Measurements from ENCODE around the gene SLC15A4.

SLC15A4 gene

DNA sequence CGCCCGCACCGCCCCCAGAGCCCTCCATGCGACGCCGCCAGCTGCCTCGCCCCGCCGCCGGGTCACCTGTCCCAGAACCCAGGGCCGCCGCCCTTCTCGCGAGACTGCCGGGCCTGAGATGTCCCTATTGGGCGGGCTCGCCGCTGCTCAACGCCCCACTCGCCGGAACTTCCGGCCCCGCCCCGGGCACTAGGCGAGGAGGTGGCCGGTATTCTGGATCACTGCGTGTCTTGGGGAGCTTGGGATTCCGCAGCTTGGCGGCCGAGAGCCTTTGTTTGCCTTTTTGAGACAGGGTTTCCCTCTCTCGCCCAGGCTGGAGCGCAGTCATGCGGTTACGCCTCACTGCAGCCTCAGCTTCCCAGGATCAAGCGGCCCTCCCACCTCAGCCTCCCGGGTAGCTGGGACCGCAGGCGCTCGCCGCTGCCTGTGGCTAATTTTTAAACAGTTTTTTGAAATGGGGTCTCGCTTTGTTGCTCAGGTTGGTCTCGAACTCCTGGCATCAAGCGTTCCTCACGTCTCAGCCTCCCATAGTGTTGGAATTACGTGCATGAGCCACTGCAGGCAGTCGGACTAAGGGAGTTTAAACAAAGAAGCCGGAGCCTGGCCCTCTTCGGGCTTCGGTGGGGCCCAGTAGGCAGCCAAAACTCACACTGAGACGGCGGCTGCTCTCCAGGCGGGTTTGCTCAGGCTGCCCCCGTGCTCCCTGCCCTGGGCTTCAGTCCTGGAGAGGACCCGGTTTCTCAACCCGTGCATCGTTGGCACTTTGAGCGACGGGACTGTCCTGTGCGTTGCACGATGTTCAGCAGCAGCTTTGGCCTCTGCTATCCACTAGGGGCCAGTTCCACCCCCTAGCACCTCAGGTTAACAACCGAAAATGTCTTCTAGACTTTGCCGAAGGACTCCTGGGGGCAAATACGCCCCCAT lies at the start of gene SLC15A4:
Gene SLC15A4, minus strand, starts transcription at position 43 of the 924 bp plus-strand sequence. Its CDS starts 15 bp downstream, at position 28.
- peak; percentile 82 for TF ChIP-seq POLR2A (IDR thresholded peaks at IDR 0.05; ENCODE audit: low read depth, low read length)
- FAIRE-seq (no peak), DNase-seq (ENCODE audit: insufficient read length, low spot score) (peak; percentile 98)

DNA sequence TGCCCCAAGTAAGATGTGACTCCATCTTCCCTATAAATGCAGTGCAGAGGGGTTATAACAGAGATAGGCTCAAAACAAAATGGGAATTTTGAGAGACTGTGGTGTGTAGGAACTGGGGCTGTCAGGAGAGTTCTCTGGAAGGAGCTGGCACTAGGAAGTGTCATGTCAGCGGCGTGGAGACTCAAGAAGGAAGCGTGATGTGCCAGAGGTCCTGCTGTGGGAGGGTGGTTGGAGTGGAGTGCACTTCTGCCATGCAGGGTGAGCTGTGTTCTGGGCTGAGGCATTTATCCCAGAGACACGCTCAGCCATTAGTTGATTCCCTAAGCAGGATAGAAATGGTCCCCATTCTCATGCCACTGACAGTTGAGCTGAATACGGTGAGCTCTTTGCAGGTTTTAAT lies 48.5 kb upstream of the SLC15A4 start:
- no peak for FAIRE-seq
- no peak for TF ChIP-seq POLR2A (IDR thresholded peaks at IDR 0.05; ENCODE audit: low read depth, low read length)

DNA sequence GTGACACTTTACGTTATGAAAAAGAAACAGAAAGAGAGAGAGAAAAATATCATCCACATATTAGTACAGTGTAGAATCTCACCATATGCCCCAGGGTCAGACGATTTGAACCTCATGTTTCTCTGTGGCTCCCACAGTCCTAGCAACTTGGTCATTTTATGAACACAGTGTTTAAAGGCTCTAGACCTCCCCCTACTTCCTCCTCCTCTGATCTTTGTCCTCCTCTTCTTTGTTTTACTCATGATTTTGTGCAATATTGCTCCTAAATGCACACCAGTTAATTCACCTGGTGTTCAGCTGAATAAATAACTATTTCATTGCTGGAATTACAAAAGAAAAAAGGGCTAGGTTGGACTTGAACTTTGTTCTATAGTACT lies 47.7 kb upstream of the SLC15A4 start:
- no peak for TF ChIP-seq POLR2A (IDR thresholded peaks at IDR 0.05; ENCODE audit: low read depth, low read length)
- FAIRE-seq (no peak), DNase-seq (ENCODE audit: insufficient read length, low spot score) (no peak)

More for the DNA sequence above, 48.5 kb upstream of the SLC15A4 start:
- no peak for DNase-seq (ENCODE audit: insufficient read length, low spot score)

DNA sequence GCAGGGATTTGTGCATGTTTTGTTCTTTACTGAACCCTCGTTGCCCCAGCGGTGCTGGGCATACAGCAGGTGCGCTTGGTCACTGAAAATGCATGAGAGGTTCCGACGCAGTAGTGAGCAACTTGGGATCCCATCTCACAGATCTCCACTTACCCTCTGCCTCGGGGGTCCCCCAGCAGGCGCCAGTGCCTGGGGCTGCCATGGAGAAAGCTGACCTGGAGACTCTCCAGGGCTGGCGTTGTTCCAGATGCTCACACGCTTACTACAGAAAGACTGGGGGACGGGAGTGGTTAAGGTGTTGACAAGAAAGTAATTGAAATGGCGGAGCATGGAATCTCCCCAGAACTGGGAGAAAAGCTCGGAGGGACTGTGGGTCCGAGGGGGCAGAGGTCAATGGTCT lies 43.7 kb upstream of the SLC15A4 start:
- TF ChIP-seq POLR2A (IDR thresholded peaks at IDR 0.05; ENCODE audit: low read depth, low read length), result no peak
- FAIRE-seq, result no peak

DNA sequence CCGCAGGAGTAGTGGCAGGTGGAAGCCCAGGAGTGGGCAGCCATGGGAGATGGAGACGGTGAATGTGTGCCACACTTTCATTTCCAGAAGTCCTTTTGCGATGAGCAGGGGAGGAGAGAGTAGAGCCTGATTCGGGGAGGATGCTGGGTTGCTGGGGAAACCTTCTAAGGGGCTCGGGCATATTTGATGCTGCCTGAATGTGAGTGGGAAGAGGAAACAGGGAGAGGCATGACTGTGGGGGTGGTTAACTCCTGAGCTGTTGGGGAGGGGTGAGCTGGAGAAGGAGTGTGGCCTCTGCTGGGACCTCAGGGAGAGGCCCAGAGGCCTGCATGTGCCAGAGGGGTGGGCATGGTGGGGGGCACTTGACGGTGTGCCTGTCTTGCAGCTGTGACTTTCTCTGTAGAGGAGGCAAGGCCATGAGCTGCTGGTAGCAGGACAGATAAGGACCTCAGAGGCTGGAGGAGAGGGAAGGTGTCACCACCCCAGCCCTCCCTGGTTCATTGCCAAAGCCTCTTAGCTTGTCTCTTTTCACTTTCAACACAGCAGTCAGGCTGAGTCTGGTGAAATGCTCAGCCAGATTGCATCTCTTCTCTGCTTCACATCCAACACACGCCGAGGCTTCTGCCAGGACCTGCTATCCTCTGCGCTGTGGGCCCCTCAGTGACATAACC lies 40.9 kb upstream of the SLC15A4 start:
- no peak for TF ChIP-seq POLR2A (IDR thresholded peaks at IDR 0.05; ENCODE audit: low read depth, low read length)
- DNase-seq (ENCODE audit: insufficient read length, low spot score), result no peak
- no peak for FAIRE-seq

More for the DNA sequence above, 43.7 kb upstream of the SLC15A4 start:
- no peak for DNase-seq (ENCODE audit: insufficient read length, low spot score)

DNA sequence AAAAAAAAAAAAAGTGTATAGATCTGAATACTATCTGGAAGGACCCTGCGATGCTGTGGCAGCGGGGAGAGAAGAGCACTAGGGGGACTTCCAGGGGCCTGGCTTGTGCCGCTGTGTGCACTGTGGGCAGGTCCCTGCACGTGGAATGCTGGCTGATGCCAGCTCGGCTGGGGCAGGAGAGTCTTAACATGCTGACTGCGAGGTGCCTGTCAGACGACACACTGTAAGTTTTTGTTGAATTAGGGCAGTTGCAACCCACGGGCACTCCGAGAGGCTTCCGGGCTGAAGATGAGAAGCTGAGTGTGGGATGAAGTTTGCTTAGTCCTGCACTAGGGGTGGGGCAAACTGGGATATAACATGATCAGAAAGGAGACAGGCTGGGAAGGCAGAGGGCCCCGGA lies 40.2 kb upstream of the SLC15A4 start:
- DNase-seq (ENCODE audit: insufficient read length, low spot score), result no peak
- FAIRE-seq, result no peak
- TF ChIP-seq POLR2A (IDR thresholded peaks at IDR 0.05; ENCODE audit: low read depth, low read length), result no peak

DNA sequence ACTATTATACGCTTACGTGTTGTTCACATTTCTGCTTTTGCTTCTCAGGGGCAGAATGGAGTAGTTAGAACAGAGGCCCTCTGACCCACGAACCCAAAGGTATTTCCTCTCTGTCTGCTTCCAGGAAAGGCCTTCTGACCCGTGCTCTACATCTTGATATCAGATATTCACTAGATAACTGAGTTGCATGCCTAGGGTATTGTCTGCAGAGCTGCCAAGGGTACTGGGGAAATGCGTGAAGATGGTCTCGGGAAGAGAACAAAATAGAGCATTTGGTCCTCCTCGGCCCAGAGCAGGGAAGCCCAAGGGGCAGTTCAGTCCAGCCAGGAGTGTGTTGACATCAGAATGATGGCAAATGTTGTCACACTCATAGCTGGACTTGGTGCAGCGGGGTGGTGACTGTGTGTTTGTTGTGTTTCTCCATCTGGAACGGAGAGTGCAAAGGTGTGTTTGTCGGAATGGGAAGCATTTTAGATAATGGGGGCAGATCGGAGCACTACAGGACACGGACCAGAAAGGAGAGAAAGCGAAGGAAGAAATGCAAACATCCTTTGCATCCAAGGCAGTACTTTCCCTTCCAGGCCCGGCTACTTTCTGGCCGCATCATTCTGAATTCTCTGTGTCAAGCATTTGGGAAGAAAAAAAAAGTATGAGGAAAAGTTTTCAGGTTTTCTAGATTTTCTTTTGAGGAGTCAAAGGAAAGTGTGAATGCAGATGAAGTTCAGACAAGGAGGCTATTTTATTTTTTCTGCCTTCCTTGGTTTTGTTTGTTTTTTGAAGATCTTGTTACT lies 37.7 kb upstream of the SLC15A4 start:
- FAIRE-seq, result no peak
- DNase-seq (ENCODE audit: insufficient read length, low spot score), result no peak
- no peak for TF ChIP-seq POLR2A (IDR thresholded peaks at IDR 0.05; ENCODE audit: low read depth, low read length)

DNA sequence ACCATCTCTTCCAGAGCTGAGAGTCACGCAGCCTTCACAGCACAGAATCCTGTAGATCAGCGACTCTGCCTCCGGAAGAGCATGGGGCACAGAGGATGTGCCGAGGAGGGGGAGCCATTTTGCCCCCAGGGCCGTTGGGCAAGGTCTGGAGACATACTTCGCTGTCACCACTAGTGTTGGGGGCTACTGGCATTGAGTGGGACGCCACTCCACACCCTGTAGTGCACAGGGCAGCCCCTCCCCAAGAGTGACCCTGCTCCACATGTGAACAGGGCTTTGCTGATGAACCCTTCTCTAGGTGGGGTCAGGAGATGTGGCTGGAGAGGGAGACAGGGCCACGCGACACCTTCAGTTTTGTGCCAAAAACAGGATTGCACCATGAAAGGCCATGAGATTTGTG lies 35.6 kb upstream of the SLC15A4 start:
- no peak for TF ChIP-seq POLR2A (IDR thresholded peaks at IDR 0.05; ENCODE audit: low read depth, low read length)
- FAIRE-seq, result no peak
- no peak for DNase-seq (ENCODE audit: insufficient read length, low spot score)

DNA sequence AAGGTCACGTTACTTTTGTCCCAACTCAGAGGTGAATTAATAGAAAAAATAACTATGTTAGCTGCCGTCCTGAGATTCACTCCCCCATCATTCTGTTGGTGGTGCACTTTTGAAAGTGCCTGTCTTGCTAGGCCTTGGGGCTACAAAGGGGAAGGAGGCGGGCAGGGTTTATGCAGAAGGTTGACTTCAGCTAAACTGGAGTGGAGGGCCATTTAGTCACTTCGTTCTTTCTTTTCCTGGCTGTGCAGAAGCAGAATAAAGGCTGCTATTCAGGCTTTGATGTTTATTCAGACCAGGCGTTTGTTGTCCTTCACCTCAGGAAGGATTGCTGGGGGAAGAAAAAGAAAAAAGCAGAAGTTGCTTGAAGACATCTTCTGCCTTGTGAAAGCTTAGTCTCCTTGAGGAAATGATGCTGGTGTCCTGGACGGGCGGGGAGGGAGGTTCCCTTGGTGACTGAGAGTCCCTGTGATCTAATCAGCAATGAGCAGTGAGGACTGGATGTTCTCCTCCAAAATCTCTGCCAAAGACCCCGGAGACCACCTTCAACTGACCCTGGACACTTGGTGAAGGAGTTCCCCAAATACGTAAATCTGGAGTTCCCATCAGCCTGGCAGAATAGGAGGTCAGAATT lies 33.5 kb upstream of the SLC15A4 start:
- DNase-seq (ENCODE audit: insufficient read length, low spot score) (no peak), FAIRE-seq (no peak)
- TF ChIP-seq POLR2A (IDR thresholded peaks at IDR 0.05; ENCODE audit: low read depth, low read length), result no peak

DNA sequence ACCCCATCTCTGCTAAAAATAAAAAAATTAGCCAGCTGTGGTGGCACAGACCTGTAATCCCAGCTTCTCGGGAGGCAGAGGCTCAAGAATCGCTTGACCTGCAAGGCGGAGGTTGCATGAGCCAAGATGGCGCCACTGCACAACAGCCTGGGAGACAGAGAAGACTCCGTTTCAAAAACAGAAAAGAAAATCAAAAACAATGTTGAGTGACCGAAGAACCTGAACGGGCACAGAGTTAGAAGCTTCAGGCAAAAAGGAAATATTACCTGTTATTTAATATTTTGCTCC lies 33.0 kb upstream of the SLC15A4 start:
- no peak for FAIRE-seq
- TF ChIP-seq POLR2A (IDR thresholded peaks at IDR 0.05; ENCODE audit: low read depth, low read length), result no peak
- no peak for DNase-seq (ENCODE audit: insufficient read length, low spot score)

DNA sequence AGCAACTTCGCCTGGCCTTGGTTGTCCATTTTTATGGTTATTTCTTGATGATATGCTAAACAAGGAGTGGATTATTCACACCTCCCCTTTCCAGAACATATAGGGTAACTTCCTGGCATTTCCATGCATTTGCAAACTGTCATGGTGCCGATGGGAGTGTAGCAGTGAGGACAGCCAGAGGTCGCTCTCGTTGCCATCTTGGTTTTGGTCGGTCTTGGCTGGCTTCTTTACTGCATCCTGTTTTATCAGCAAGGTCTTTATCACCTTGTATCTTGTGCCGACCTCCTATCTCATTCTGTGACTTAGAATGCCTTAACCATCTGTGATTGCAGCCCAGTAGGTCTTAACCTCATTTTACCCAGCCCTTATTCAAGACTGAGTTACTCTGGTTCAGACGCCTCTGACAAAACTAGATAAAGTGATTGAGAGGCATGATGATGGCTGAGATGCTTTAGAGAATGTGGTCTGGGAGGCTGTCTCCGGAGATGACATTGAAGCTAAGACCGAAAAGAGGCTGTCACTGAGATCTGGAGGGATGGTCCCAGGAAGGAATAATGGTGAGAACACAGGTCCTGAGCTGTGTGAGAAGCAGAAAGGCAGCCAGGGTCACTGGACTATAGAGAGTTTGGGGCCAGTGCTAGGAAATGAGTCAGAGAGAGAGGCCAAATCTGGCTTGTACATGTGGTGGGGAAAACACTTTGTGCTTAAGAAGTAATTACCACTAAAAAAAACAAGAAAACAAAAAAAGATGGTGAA lies 32.5 kb upstream of the SLC15A4 start:
- FAIRE-seq (no peak), DNase-seq (ENCODE audit: insufficient read length, low spot score) (no peak)
- no peak for TF ChIP-seq POLR2A (IDR thresholded peaks at IDR 0.05; ENCODE audit: low read depth, low read length)

DNA sequence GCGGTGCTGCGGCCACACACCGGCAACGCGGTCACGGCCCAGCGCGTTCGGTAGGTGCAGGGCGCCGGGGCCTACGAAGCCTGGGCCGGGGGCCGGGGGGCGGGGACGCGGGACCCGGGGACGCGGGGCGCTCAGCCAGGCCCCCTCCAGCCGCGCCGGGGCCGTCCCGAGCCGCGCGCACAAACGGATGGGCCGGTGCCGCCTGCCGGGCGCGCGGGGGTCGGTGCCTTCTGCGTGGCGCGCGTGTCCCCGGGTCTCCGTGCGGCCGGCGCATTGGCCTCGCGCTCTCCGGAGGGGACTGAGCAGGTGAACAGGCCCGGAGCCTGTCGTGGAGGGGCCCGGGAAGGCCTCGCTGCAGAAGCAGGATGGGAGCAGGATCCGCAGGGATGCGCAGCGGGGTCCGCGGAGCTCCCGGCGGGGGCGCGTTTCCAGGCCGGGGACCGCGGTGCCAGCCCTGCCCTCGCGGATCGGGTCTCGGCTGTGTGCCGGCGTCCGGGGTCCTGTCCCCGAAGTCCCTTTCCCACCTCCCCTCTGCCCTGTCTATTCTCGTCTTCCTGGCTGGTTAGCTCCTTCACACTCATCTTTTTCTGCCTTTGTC lies 29.9 kb upstream of the SLC15A4 start:
- DNase-seq (ENCODE audit: insufficient read length, low spot score) (no peak), FAIRE-seq (no peak)
- no peak for TF ChIP-seq POLR2A (IDR thresholded peaks at IDR 0.05; ENCODE audit: low read depth, low read length)
